Psoas muscle (tissue), 8 donors: ENCODE data around the gene NFIB. TPM values are rescaled to one million over a fixed set of nuclear protein-coding genes. Genes with fewer than 3 reads are reported as not detected.
A peak's percentile ranks its signal among the peaks of the same experiment; 100 is the strongest.

ENCODE experiments used
- ATAC-seq, 4 donors: fragments of 200-7000 bp; cut with Tn5 transposase; one replicate each; pipeline ENCODE4 v1.9.1; 2020; ENCODE audit warnings: moderate library complexity in 3 of 4, mild to moderate bottlenecking in 2 of 4
- DNase-seq, 2 donors: peaks; one replicate each; pipeline ENCODE4 v3.0.0-alpha.2; 2020
- H3K27ac ChIP-seq: fragments of 200-600 bp; one replicate; pipeline ENCODE4 v1.8.0; 2022
- H3K27me3 ChIP-seq, 3 donors: fragments of 200-600 bp in 1 of 3; one replicate each; pipeline versions ENCODE4 v1.6.1 to v1.8.0; 2013 to 2022; ENCODE audit warnings: low read length in 2 of 3, mild to moderate bottlenecking in 2 of 3, moderate library complexity in 1 of 3; ENCODE audit not compliant: insufficient read depth in 3 of 3
- H3K36me3 ChIP-seq, 2 donors: fragments of 200-600 bp in 1 of 2; one replicate each; pipeline versions ENCODE4 v1.6.1 to v1.8.0; 2013 to 2022; ENCODE audit warnings: low read depth in 1 of 2, mild to moderate bottlenecking in 1 of 2, moderate library complexity in 1 of 2; ENCODE audit not compliant: insufficient read depth in 1 of 2
- H3K4me1 ChIP-seq: fragments of 200-600 bp; one replicate; pipeline ENCODE4 v1.8.0; 2022
- H3K4me3 ChIP-seq: fragments of 200-600 bp; one replicate; pipeline ENCODE4 v1.8.0; 2022; ENCODE audit warnings: mild to moderate bottlenecking
- H3K9me3 ChIP-seq: fragments of 200-600 bp; one replicate; pipeline ENCODE4 v1.8.0; 2022
- WGBS, 3 donors: extraction: QIAGEN DNeasy Blood & Tissue Kit; methylation state at CpG; one replicate each; pipeline versions ENCODE4 v1.1.6 to v1.1.7; 2013; 5-methylcytosine and 5-hydroxymethylcytosine counted together
- intact Hi-C, 2 donors: fragments of 100-400 bp; cut with DNase I; formaldehyde crosslinking; loops; one replicate each; pipeline versions ENCODE4 v1.11.0 to v1.14.2; 2022
- polyA plus RNA-seq, 3 donors: library from polyadenylated mRNA; stranded (reverse); fragments of 200-250 nt; gene quantifications; one replicate each; pipeline ENCODE4 v1.2.3, GENCODE V29; 2013
- total RNA-seq, 4 donors: library from RNA; stranded (reverse); fragmentation: NEBNext Ultra II Directional in 2 of 4; extraction: Animal tissue kit (Norgen Biotek cat#: 25700) in 2 of 4; gene quantifications; one replicate each; pipeline versions ENCODE4 v1.2.1 to v1.2.4, GENCODE V29; 2021 to 2023
- TF ChIP-seq, protein P1 (sequence below): fragments of 200-600 bp; IDR thresholded peaks from one replicate; pipeline ENCODE4 v1.8.0; 2022; ENCODE audit warnings: antibody characterized with exemption
- donor health status: healthy with polysubstance abuse.
- donor health status: DM: no; HTN: no; CAD: no; lungs with moderate emphysema.
- donor health status: Bipolar disorder and iron deficiency.
- donor health status: healthy.
- donor health status: DM: yes; HTN: yes; CAD: no.
- donor health status: DM: no; HTN: no; CAD: no.
- donor health status: DM: no; HTN: no; CAD: no.
- donor health status: DM: yes; HTN: yes; CAD: no.

The NFIB gene
- total and polyA plus RNA-seq, 7 donors = 5.8 to 65.1 (median 35.0) TPM

DNA sequence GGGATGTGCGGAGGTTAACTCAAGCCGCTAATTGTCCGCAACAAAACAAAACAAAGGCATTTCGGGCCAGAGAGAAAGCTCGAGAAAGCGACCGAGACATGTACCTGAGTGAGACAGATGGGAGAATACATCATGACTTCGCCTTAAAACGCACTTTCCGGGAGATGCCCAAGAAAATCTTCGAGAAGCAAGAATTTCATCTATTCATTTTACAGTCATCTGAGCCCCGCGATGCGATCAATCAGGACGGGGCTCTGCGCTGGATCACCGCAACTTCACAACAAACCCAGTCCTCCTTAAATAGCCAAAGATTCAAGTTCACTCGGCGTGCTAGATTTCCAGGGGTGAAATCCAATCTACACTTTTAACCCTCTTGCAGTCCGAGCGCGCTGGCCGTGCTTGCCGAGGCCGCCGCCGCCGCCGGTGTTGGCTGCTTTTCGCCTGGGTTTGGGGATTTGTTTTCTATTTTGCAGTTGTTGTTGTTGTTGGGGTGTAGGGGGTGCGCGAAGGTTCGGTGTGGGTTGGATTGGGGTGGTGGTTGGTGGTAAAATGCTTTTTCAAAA lies 482 bp downstream of the NFIB start:
- ATAC-seq = peak; percentile 15 to 53 (median 34)
- H3K4me1 ChIP-seq = peaks cover 34% of the 10 kb centered on the region

DNA sequence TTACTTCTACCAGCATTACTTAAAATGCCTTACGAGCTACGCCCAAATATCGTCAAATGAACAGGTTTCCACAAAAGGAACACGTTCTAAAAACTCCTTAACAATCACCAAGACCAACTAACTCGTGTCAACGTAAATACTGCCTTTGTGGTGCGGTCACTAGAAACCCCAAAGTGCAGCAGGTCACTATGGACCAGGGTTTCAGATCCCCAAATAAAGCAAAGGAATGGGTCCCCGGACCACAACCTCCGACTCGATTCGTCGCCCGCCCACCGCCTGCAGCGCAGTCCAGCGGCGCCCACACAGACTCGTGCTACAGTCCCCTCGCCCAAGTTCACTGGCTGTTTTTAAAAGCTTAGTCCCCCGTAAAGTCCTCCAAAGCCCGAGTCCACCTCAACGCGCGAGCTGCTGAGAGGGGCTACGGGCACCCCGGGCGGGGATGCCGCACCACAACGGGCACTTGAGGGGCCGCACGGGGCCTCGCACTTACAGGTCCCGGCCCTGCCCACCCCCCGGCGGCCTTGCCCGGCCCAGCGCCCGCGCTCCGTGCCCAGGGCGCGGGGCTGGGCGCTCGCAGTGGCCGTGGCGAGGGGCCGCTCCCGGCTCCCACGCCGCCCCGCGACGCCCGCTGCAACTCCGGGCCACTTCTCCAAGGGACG lies 1.1 kb downstream of the NFIB start:
- Histone ChIP-seq H3K27me3 (no peaks in the 10 kb centered on the region), H3K36me3 (no peaks in the 10 kb centered on the region), H3K4me3 (peak overlapping the region; percentile 93), H3K27ac (peak overlapping the region; percentile 99), H3K9me3 (no peaks in the 10 kb centered on the region), H3K4me1 (peaks cover 35% of the 10 kb centered on the region)
- WGBS, 3 donors = 1% methylated on average over 54 to 56 of the region's 56 CpGs
- intact Hi-C loops = loop anchor here (10.0 kb wide), 2 partner anchors 278 to 1168 kb away; no protein-coding TSS in a partner anchor
- TF ChIP-seq, protein P1, sequence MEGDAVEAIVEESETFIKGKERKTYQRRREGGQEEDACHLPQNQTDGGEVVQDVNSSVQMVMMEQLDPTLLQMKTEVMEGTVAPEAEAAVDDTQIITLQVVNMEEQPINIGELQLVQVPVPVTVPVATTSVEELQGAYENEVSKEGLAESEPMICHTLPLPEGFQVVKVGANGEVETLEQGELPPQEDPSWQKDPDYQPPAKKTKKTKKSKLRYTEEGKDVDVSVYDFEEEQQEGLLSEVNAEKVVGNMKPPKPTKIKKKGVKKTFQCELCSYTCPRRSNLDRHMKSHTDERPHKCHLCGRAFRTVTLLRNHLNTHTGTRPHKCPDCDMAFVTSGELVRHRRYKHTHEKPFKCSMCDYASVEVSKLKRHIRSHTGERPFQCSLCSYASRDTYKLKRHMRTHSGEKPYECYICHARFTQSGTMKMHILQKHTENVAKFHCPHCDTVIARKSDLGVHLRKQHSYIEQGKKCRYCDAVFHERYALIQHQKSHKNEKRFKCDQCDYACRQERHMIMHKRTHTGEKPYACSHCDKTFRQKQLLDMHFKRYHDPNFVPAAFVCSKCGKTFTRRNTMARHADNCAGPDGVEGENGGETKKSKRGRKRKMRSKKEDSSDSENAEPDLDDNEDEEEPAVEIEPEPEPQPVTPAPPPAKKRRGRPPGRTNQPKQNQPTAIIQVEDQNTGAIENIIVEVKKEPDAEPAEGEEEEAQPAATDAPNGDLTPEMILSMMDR = no peak
- peak in 3 of 4 donors; percentile 8 to 42 (median 29) for ATAC-seq
- peak; percentile 39 to 62 for DNase-seq

More for the DNA sequence above, 482 bp downstream of the NFIB start:
- TF ChIP-seq, protein P1 = no peak
- H3K27me3 ChIP-seq = no peaks in the 10 kb centered on the region
- no peaks in the 10 kb centered on the region for H3K36me3 ChIP-seq
- 0 to 1% (median 0%) methylated on average over 33 of the region's 33 CpGs for WGBS, 3 donors
- intact Hi-C loops = loop anchor here (10.0 kb wide), 2 partner anchors 279 to 1169 kb away; no protein-coding TSS in a partner anchor
- DNase-seq = peak in 1 of 2 donors; percentile 76
- peak overlapping the region; percentile 99 for H3K27ac ChIP-seq
- no peaks in the 10 kb centered on the region for H3K9me3 ChIP-seq
- H3K4me3 ChIP-seq = peak overlapping the region; percentile 93

DNA sequence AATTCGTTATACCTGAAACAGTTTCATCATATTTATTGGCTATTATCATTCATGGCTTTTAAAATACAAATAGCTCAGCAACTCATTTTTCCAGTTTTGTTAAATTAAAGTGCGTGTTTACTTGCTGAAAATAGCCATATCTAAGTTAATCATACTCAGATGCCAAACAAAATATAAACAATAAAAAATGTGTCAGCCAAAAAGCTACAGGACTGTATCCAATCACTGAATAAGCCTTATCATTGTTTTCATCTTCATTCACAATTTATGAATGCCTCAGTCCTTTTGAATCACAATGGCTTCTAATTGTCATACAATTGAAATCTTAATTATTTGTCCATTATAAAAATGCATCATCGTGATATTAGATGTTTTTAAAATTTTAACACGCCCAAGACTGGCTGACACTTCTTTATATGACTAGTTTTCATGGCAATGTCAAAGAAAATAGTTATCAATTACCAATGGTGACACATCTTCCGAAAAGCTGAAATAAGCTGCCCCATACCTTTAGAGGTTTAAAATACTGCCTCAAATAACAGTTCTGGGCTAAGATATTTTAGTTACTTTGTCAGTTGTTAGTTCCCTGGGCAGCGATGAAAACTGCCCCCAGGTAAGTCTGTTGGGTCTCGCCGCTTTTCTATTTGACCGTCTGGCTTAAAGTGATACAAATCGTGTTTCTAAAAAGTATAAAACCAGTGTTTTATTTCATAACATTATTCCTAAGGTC lies 1.8 kb downstream of the NFIB start:
- Histone ChIP-seq H3K27ac (peak overlapping the region; percentile 99), H3K36me3 (no peaks in the 10 kb centered on the region), H3K9me3 (no peaks in the 10 kb centered on the region), H3K4me3 (peak overlapping the region; percentile 93), H3K27me3 (no peaks in the 10 kb centered on the region), H3K4me1 (peaks cover 39% of the 10 kb centered on the region)
- 3 to 6% (median 4%) methylated on average over 10 of the region's 10 CpGs for WGBS, 3 donors
- no peak for DNase-seq
- ATAC-seq = no peak
- intact Hi-C loops = loop anchor here (2.0 to 10.0 kb wide), 3 partner anchors 13 to 1167 kb away; no protein-coding TSS in a partner anchor
- TF ChIP-seq, protein P1 = no peak

DNA sequence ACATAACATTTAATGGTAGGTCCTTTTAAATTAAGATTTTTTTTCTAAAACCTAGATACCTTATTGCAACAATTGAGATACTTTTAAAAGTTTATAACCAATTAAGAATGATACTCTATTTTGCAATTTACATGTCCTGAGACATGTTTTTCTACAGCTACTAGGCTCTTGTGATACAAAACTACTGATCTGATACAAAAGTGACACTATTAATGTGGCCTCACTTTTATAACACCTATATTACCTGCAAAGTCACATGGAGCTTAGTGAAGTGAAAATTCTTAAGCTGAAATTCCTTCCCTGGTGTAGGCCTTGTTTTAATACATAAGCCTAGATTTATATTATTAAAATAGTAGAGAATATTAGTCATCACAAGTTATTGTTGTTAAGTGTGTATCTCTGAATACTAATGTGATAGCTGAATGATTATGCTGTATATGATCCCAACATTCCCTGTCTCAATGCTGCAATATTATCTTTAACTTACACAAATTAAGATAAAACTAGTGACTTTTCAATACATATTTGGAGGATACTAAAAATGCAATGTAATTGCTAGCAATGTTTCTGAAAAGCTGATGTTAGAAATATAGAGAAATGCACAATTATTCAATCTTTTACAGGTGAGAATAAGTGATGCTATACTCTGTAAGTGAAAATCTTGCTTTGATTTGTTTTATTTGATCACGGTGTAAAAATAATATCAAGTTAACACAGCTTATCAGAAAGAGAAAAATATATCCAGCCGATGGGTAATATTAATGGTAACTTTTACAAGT lies 2.6 kb downstream of the NFIB start:
- peaks cover 40% of the 10 kb centered on the region for H3K4me1 ChIP-seq

More for the DNA sequence above, 2.6 kb downstream of the NFIB start:
- TF ChIP-seq, protein P1 = no peak
- peak overlapping the region; percentile 93 for H3K4me3 ChIP-seq
- ATAC-seq (no peak), DNase-seq (no peak)
- H3K36me3 ChIP-seq = peaks cover 0 to 5% of the 10 kb centered on the region in 2 donors
- no peaks in the 10 kb centered on the region for H3K27me3 ChIP-seq
- intact Hi-C loops = loop anchor here (2.0 to 10.0 kb wide), 3 partner anchors 13 to 1167 kb away; no protein-coding TSS in a partner anchor
- no peaks in the 10 kb centered on the region for H3K9me3 ChIP-seq
- 5 to 8% (median 5%) methylated on average over 2 of the region's 2 CpGs for WGBS, 3 donors
- H3K27ac ChIP-seq = peak overlapping the region; percentile 99
